ENCODE results near the gene CCDC188.
A peak's percentile ranks its signal among the peaks of the same experiment; 100 is the strongest.

The CCDC188 gene

GRCh38 chr22:20133930-20134549 is 16.8 kb downstream of the CCDC188 start:
- Histone ChIP-seq H2AFZ (ENCODE audit: low read depth, low read length) (no peak overlapping the region), H3K4me1 (ENCODE audit: low read length) (peaks cover 13% of the 10 kb centered on the region), H4K20me1 (ENCODE audit: insufficient read depth, low read length) (peaks cover 28% of the 10 kb centered on the region), H3K9ac (ENCODE audit: low read length) (no peak overlapping the region), H3K36me3 (replicated peaks; ENCODE audit: low read depth, low read length) (no peaks in the 10 kb centered on the region), H3K79me2 (ENCODE audit: low read length) (peaks cover 52% of the 10 kb centered on the region), H3K4me3 (ENCODE audit: low read length) (no peak overlapping the region), H3K27ac (ENCODE audit: low read length) (no peak overlapping the region), H3K9me3 (ENCODE audit: insufficient read depth, low read length) (no peaks in the 10 kb centered on the region), H3K27me3 (ENCODE audit: low read depth, low read length) (no peaks in the 10 kb centered on the region), H3K4me2 (ENCODE audit: low read length) (no peak overlapping the region)
- TF ChIP-seq EZH2phosphoT487 (IDR thresholded peaks at IDR 0.05; ENCODE audit: low read depth) (no peak), CTCF (IDR thresholded peaks at IDR 0.05; ENCODE audit: low read depth, low read length) (no peak)

GRCh38 chr22:20132686-20133246 is 18.1 kb downstream of the CCDC188 start:
- peaks cover 30% of the 10 kb centered on the region for H4K20me1 ChIP-seq (ENCODE audit: insufficient read depth, low read length)
- H3K9ac ChIP-seq (ENCODE audit: low read length): peak overlapping the region; percentile 63
- H3K4me2 ChIP-seq (ENCODE audit: low read length): peak overlapping the region; percentile 90
- H3K79me2 ChIP-seq (ENCODE audit: low read length): peaks cover 52% of the 10 kb centered on the region
- peaks cover 13% of the 10 kb centered on the region for H3K4me1 ChIP-seq (ENCODE audit: low read length)
- H3K27me3 ChIP-seq (ENCODE audit: low read depth, low read length): no peaks in the 10 kb centered on the region
- H2AFZ ChIP-seq (ENCODE audit: low read depth, low read length): no peak overlapping the region
- peaks cover 4% of the 10 kb centered on the region for H3K36me3 ChIP-seq (replicated peaks; ENCODE audit: low read depth, low read length)
- no peak overlapping the region for H3K27ac ChIP-seq (ENCODE audit: low read length)
- no peaks in the 10 kb centered on the region for H3K9me3 ChIP-seq (ENCODE audit: insufficient read depth, low read length)
- no peak for TF ChIP-seq EZH2phosphoT487 (IDR thresholded peaks at IDR 0.05; ENCODE audit: low read depth)
- no peak for TF ChIP-seq CTCF (IDR thresholded peaks at IDR 0.05; ENCODE audit: low read depth, low read length)
- peak overlapping the region; percentile 79 for H3K4me3 ChIP-seq (ENCODE audit: low read length)

GRCh38 chr22:20131859-20132685 is 18.8 kb downstream of the CCDC188 start:
- Histone ChIP-seq H3K79me2 (ENCODE audit: low read length) (peaks cover 47% of the 10 kb centered on the region), H3K27me3 (ENCODE audit: low read depth, low read length) (no peaks in the 10 kb centered on the region), H3K9me3 (ENCODE audit: insufficient read depth, low read length) (no peaks in the 10 kb centered on the region), H3K9ac (ENCODE audit: low read length) (peak overlapping the region; percentile 63), H3K4me2 (ENCODE audit: low read length) (peak overlapping the region; percentile 90), H3K4me3 (ENCODE audit: low read length) (peak overlapping the region; percentile 79), H3K4me1 (ENCODE audit: low read length) (peaks cover 13% of the 10 kb centered on the region), H3K36me3 (replicated peaks; ENCODE audit: low read depth, low read length) (peaks cover 11% of the 10 kb centered on the region), H4K20me1 (ENCODE audit: insufficient read depth, low read length) (peaks cover 31% of the 10 kb centered on the region), H3K27ac (ENCODE audit: low read length) (no peak overlapping the region), H2AFZ (ENCODE audit: low read depth, low read length) (no peak overlapping the region)
- TF ChIP-seq CTCF (IDR thresholded peaks at IDR 0.05; ENCODE audit: low read depth, low read length): no peak
- no peak for TF ChIP-seq EZH2phosphoT487 (IDR thresholded peaks at IDR 0.05; ENCODE audit: low read depth)

- Histone ChIP-seq H3K9me3 (ENCODE audit: insufficient read depth, low read length) (no peaks in the 10 kb centered on the region), H2AFZ (ENCODE audit: low read depth, low read length) (peak within 1 kb of the TSS; percentile 52; the same call in 1 of the 2 replicates), H3K9ac (ENCODE audit: low read length) (peak within 1 kb of the TSS; percentile 88), H3K4me1 (ENCODE audit: low read length) (peaks cover 13% of the 10 kb centered on the region), H4K20me1 (ENCODE audit: insufficient read depth, low read length) (peaks cover 26% of the 10 kb centered on the region), H3K27ac (ENCODE audit: low read length) (peak within 1 kb of the TSS; percentile 51), H3K79me2 (ENCODE audit: low read length) (peaks cover 42% of the 10 kb centered on the region), H3K4me2 (ENCODE audit: low read length) (peak within 1 kb of the TSS; percentile 90), H3K36me3 (replicated peaks; ENCODE audit: low read depth, low read length) (peaks cover 13% of the 10 kb centered on the region), H3K27me3 (ENCODE audit: low read depth, low read length) (no peaks in the 10 kb centered on the region), H3K4me3 (ENCODE audit: low read length) (peak within 1 kb of the TSS; percentile 95)
- TF ChIP-seq CTCF (IDR thresholded peaks at IDR 0.05; ENCODE audit: low read depth, low read length): no peak
- TF ChIP-seq EZH2phosphoT487 (IDR thresholded peaks at IDR 0.05; ENCODE audit: low read depth): no peak
Measured at GRCh38 chr22:20131597-20131858, 19.3 kb downstream of the CCDC188 start, which contains the start of gene ZDHHC8. Gene ZDHHC8 (plus strand): TSS chr22:20131804. CDS start chr22:20131948, 144 bp downstream.
